ENCODE results near the gene SLAMF6. TPM values are rescaled to one million over a fixed set of nuclear protein-coding genes. Genes with fewer than 3 reads are reported as not detected.
"Not testable (repeated sequence)": the region's sequence is repeated elsewhere in the genome, so short reads cannot be mapped to it uniquely, and the experiment has no call there.

Gene SLAMF6
- polyA plus RNA-seq, 1 experiment, result not detected

DNA sequence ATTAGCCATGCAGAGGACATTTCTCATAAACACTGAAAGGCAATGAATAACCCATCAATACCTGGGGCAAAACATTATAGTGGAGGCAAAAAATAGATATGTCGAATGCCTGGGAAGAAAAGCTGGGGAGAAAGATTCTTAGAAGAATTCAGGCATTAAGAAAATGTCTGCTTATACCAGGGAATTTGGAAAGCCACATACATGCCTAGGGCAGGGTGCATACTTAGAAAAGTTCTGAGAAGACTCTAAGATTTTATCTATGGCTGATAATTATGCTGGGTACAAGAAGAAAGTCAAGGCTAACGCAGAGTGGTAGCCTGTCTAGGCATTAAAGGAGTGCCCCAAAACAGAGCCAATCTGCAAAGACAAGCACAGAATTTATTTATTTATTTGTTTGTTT lies 18.4 kb downstream of the SLAMF6 start:
- TF ChIP-seq, protein P1, sequence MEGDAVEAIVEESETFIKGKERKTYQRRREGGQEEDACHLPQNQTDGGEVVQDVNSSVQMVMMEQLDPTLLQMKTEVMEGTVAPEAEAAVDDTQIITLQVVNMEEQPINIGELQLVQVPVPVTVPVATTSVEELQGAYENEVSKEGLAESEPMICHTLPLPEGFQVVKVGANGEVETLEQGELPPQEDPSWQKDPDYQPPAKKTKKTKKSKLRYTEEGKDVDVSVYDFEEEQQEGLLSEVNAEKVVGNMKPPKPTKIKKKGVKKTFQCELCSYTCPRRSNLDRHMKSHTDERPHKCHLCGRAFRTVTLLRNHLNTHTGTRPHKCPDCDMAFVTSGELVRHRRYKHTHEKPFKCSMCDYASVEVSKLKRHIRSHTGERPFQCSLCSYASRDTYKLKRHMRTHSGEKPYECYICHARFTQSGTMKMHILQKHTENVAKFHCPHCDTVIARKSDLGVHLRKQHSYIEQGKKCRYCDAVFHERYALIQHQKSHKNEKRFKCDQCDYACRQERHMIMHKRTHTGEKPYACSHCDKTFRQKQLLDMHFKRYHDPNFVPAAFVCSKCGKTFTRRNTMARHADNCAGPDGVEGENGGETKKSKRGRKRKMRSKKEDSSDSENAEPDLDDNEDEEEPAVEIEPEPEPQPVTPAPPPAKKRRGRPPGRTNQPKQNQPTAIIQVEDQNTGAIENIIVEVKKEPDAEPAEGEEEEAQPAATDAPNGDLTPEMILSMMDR (IDR thresholded peaks at IDR 0.05; ENCODE audit: insufficient read depth, low read depth, low read length), result no peak
- POLR2A ChIA-PET, result no interaction called here
- H3K36me3 ChIP-seq (ENCODE audit: control insufficient read depth, insufficient read depth, low read length), result no peaks in the 10 kb centered on the region
- CTCF ChIA-PET, result no interaction called here
- no peak for DNase-seq (ENCODE audit: low read depth)
- no peak overlapping the region for H3K4me3 ChIP-seq (ENCODE audit: low read depth, low read length)
- H3K27me3 ChIP-seq (ENCODE audit: control insufficient read depth, insufficient read depth, low read length), result no peaks in the 10 kb centered on the region

DNA sequence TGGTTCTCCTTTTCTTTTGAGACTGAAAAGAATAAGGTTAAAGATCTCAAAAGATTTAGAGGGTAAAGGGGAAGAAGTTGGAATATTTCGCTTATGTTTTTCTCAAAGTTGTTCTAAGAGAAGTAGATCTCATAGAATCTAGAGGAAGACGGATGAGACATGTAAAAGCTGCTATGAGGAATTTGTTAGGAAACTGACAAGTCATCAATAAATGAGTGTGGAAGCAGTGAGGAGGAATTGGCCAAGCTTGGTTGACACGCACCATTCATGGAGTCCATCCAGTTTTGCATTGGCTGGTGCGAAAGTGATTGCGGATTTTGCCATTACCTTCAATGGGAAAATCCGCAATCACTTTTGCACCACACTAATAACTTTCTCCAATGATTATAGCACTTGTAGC lies 20.0 kb downstream of the SLAMF6 start:
- TF ChIP-seq, protein P1 (IDR thresholded peaks at IDR 0.05; ENCODE audit: insufficient read depth, low read depth, low read length), result no peak
- no peak for DNase-seq (ENCODE audit: low read depth)
- POLR2A ChIA-PET, result no interaction called here
- CTCF ChIA-PET, result no interaction called here
- Histone ChIP-seq H3K4me3 (ENCODE audit: low read depth, low read length) (no peak overlapping the region), H3K27me3 (ENCODE audit: control insufficient read depth, insufficient read depth, low read length) (no peaks in the 10 kb centered on the region), H3K36me3 (ENCODE audit: control insufficient read depth, insufficient read depth, low read length) (no peaks in the 10 kb centered on the region)

DNA sequence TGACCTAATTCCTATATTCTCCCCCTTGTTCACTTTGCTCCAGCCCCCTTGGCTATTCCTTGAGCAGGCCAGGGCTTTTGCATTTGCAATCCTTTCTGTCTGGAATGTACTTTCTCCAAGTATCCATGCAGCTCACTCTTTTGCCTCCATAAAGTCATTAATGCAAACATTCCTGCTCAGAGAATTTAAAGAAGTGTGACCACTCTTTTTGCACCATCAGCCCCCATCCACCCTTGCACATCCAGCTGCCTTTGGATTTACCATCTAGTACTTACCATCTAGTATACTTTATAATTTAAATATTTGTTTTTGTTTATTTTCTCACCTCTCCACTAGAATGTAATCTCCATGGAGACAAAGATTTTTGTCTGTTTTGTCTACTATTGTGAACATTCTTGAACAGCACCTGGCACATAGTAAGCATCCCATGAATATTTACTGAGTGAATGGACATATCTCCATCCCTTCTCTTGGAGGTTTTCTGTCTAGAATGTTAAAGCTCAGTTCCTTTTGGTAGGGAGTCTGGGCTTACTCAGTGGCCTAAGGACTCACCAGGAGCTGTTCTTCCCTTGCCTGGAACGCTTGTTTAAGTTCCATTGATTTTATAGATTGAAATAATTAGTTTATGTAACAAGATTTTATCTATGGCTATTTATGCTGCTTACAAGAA lies 22.6 kb downstream of the SLAMF6 start:
- Histone ChIP-seq H3K36me3 (ENCODE audit: control insufficient read depth, insufficient read depth, low read length) (no peaks in the 10 kb centered on the region), H3K4me3 (ENCODE audit: low read depth, low read length) (no peak overlapping the region), H3K27me3 (ENCODE audit: control insufficient read depth, insufficient read depth, low read length) (no peaks in the 10 kb centered on the region)
- ChIA-PET CTCF (no interaction called here), POLR2A (no interaction called here)
- TF ChIP-seq, protein P1 (IDR thresholded peaks at IDR 0.05; ENCODE audit: insufficient read depth, low read depth, low read length), result no peak
- DNase-seq (ENCODE audit: low read depth), result no peak

DNA sequence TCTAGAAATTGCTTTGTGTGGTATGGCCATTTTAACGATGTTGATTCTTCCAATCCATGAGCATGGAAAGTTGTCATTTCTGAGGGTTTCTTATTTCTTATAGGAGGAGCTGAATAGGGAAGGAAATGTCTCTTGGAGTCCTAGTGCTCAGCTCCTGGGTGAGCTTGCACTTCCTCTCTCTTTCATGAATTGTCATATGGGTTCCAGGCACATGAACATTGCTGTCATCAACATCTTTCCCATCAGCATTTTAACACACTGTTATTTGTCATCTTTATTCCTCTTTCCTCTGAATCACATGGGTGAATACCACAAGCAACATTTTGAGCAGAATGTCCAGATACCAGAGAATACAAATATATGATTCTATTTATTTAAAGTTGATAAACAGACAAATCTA lies 23.4 kb downstream of the SLAMF6 start:
- Histone ChIP-seq H3K4me3 (ENCODE audit: low read depth, low read length) (no peak overlapping the region), H3K27me3 (ENCODE audit: control insufficient read depth, insufficient read depth, low read length) (no peaks in the 10 kb centered on the region), H3K36me3 (ENCODE audit: control insufficient read depth, insufficient read depth, low read length) (no peaks in the 10 kb centered on the region)
- ChIA-PET CTCF (no interaction called here), POLR2A (no interaction called here)
- DNase-seq (ENCODE audit: low read depth), result no peak
- TF ChIP-seq, protein P1 (IDR thresholded peaks at IDR 0.05; ENCODE audit: insufficient read depth, low read depth, low read length), result no peak

DNA sequence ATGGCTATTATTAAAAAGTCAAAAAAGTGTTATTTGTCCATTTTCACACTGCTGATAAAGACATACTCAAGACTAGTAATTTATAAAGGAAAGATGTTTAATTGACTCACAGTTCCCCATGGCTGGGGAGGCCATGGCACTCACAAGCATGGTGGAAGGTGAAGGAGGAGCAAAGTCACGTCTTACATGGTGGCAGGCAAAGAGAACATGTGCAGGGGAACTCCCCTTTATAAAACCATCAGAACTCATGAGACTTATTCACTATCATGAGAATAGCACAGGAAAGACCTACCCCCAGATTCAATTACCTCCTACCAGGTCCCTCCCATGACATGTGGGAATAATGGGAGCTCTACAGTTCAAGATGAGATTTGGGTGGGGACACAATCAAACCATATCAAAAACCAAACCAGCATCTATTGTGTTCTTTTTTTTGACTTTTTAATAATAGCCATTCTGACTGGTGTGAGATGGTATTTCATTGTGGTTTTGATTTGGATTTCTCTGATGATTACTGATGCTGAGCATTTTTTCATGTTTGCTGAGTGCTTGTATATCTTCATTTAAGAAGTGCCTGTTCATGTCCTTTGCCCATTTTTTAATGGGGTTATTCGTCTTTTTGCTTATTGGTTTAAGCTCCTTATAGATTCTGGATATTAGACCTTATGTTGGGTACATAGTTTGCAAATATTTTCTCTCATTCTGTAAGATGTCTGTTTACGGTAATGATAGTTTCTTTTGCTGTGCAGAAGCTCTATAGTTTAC lies 24.6 kb downstream of the SLAMF6 start:
- CTCF ChIA-PET; DNase-seq (ENCODE audit: low read depth); H3K4me3 ChIP-seq (ENCODE audit: low read depth, low read length); H3K36me3 ChIP-seq (ENCODE audit: control insufficient read depth, insufficient read depth, low read length); H3K27me3 ChIP-seq (ENCODE audit: control insufficient read depth, insufficient read depth, low read length); POLR2A ChIA-PET: not testable (repeated sequence)
